ENCODE results near the gene FBRSL1. TPM values are rescaled to one million over a fixed set of nuclear protein-coding genes. Genes with fewer than 3 reads are reported as not detected.

Gene FBRSL1
- total and polyA plus RNA-seq, 2 donors (not counting 3 experiments of a cell fraction or from before 2014, with no cell fraction given): 19.3 to 79.8 TPM

GRCh38 chr12:132500856-132501180, 10.9 kb downstream of the FBRSL1 start:
- Histone ChIP-seq H4K20me1 (replicated peaks; ENCODE audit: control insufficient read depth, extremely low read depth, insufficient read depth, low read length) (no peaks in the 10 kb centered on the region), H3K4me2 (ENCODE audit: insufficient read depth, low read length) (no peak overlapping the region)

GRCh38 chr12:132501204-132501940, 11.4 kb downstream of the FBRSL1 start:
- H3K9me1 ChIP-seq (replicated peaks; ENCODE audit: control insufficient read depth, extremely low read depth, insufficient read depth, low read length): no peaks in the 10 kb centered on the region
- TF ChIP-seq JUN (IDR thresholded peaks at IDR 0.05; ENCODE audit: borderline replicate concordance, insufficient read depth, insufficient read length, low read depth): no peak
- no peak for TF ChIP-seq POLR2AphosphoS5 (IDR thresholded peaks at IDR 0.05; ENCODE audit: insufficient read depth, low read depth, low read length)
- TF ChIP-seq POLR2A (IDR thresholded peaks at IDR 0.05; ENCODE audit: low read depth, low read length): no peak
- TF ChIP-seq GATA2 (IDR thresholded peaks at IDR 0.05; ENCODE audit: insufficient read depth, insufficient read length, low read depth, low read length): no peak
- no peak for TF ChIP-seq FOS (IDR thresholded peaks at IDR 0.05; ENCODE audit: borderline replicate concordance, insufficient read depth, low read length)
- TF ChIP-seq MAX (IDR thresholded peaks at IDR 0.05; ENCODE audit: insufficient read depth, insufficient read length): no peak
- TF ChIP-seq CTCF (IDR thresholded peaks at IDR 0.05; ENCODE audit: extremely low read depth in 1 of 2, insufficient read depth in 1 of 2, low read depth in 1 of 2, low read length in 2 of 2): no peak
- no peak for TF ChIP-seq MYC (IDR thresholded peaks at IDR 0.05; ENCODE audit: low read depth, low read length)
- TF ChIP-seq EZH2 (IDR thresholded peaks at IDR 0.05; ENCODE audit: borderline replicate concordance, low read depth, low read length, severe bottlenecking): no peak
- no peaks in the 10 kb centered on the region for H4K20me1 ChIP-seq (replicated peaks; ENCODE audit: control insufficient read depth, extremely low read depth, insufficient read depth, low read length)
- no peak overlapping the region for H3K4me3 ChIP-seq (replicated peaks in 1 of 3; ENCODE audit: insufficient read depth in 1 of 3, low read depth in 1 of 3, low read length in 3 of 3)
- H3K4me1 ChIP-seq (ENCODE audit: control insufficient read depth, extremely low read depth, insufficient read depth, low read length): peaks cover 7% of the 10 kb centered on the region
- H3K9ac ChIP-seq (replicated peaks; ENCODE audit: extremely low read depth, insufficient read depth, low read length): no peak overlapping the region
- dilution Hi-C loops (cut with MboI; ENCODE audit: extremely low pct_ligation_motif_present, low sequenced_read_pairs): no loop called here
- POLR2A ChIA-PET: no interaction called here
- CTCF ChIA-PET: no interaction called here
- H3K27me3 ChIP-seq (ENCODE audit: control insufficient read depth in 2 of 2, insufficient read depth in 2 of 2, low read length in 2 of 2): no peaks in the 10 kb centered on the region
- intact Hi-C loops (cut with micrococcal nuclease): no loop called here
- FAIRE-seq (no peak), DNase-seq (ENCODE audit: low read depth, low spot score) (no peak)
- no peaks in the 10 kb centered on the region for H3K36me3 ChIP-seq (ENCODE audit: control insufficient read depth in 2 of 2, extremely low read depth in 1 of 2, insufficient read depth in 2 of 2, low read length in 2 of 2)
- no peaks in the 10 kb centered on the region for H3K9me3 ChIP-seq (replicated peaks; ENCODE audit: control insufficient read depth, insufficient read depth, low read length)
- H2AFZ ChIP-seq (ENCODE audit: low read depth, low read length): no peak overlapping the region
- no peak overlapping the region for H3K4me2 ChIP-seq (ENCODE audit: insufficient read depth, low read length)
- peaks cover 59% of the 10 kb centered on the region for H3K79me2 ChIP-seq (ENCODE audit: control insufficient read depth, insufficient read depth, low read length)
- H3K27ac ChIP-seq (ENCODE audit: insufficient read depth, low read depth, low read length): no peak overlapping the region
- BruUV-seq (replicated peaks): no TSS peak

More at GRCh38 chr12:132500856-132501180, 10.9 kb downstream of the FBRSL1 start:
- TF ChIP-seq GATA2 (IDR thresholded peaks at IDR 0.05; ENCODE audit: insufficient read depth, insufficient read length, low read depth, low read length): no peak
- TF ChIP-seq JUN (IDR thresholded peaks at IDR 0.05; ENCODE audit: borderline replicate concordance, insufficient read depth, insufficient read length, low read depth): no peak
- TF ChIP-seq POLR2AphosphoS5 (IDR thresholded peaks at IDR 0.05; ENCODE audit: insufficient read depth, low read depth, low read length): no peak
- TF ChIP-seq MYC (IDR thresholded peaks at IDR 0.05; ENCODE audit: low read depth, low read length): no peak
- no peak for TF ChIP-seq FOS (IDR thresholded peaks at IDR 0.05; ENCODE audit: borderline replicate concordance, insufficient read depth, low read length)
- no peak overlapping the region for H3K4me3 ChIP-seq (replicated peaks in 1 of 3; ENCODE audit: insufficient read depth in 1 of 3, low read depth in 1 of 3, low read length in 3 of 3)
- H3K4me1 ChIP-seq (ENCODE audit: control insufficient read depth, extremely low read depth, insufficient read depth, low read length): peaks cover 3% of the 10 kb centered on the region
- H3K27ac ChIP-seq (ENCODE audit: insufficient read depth, low read depth, low read length): no peak overlapping the region
- no peaks in the 10 kb centered on the region for H3K9me1 ChIP-seq (replicated peaks; ENCODE audit: control insufficient read depth, extremely low read depth, insufficient read depth, low read length)
- no peak overlapping the region for H3K9ac ChIP-seq (replicated peaks; ENCODE audit: extremely low read depth, insufficient read depth, low read length)
- H2AFZ ChIP-seq (ENCODE audit: low read depth, low read length): no peak overlapping the region
- DNase-seq (ENCODE audit: low read depth, low spot score) (no peak), FAIRE-seq (no peak)
- ChIA-PET CTCF (no interaction called here), POLR2A (no interaction called here)
- H3K79me2 ChIP-seq (ENCODE audit: control insufficient read depth, insufficient read depth, low read length): peaks cover 63% of the 10 kb centered on the region
- no peaks in the 10 kb centered on the region for H3K9me3 ChIP-seq (replicated peaks; ENCODE audit: control insufficient read depth, insufficient read depth, low read length)
- no TSS peak for BruUV-seq (replicated peaks)
- intact Hi-C loops (cut with micrococcal nuclease) (no loop called here), dilution Hi-C loops (cut with MboI; ENCODE audit: extremely low pct_ligation_motif_present, low sequenced_read_pairs) (no loop called here)
- no peaks in the 10 kb centered on the region for H3K36me3 ChIP-seq (ENCODE audit: control insufficient read depth in 2 of 2, extremely low read depth in 1 of 2, insufficient read depth in 2 of 2, low read length in 2 of 2)
- no peaks in the 10 kb centered on the region for H3K27me3 ChIP-seq (ENCODE audit: control insufficient read depth in 2 of 2, insufficient read depth in 2 of 2, low read length in 2 of 2)
